H1 (cell line): ENCODE results near the gene PPFIBP2. TPM values are rescaled to one million over a fixed set of nuclear protein-coding genes. Genes with fewer than 3 reads are reported as not detected.

Source experiments
- CTCF ChIA-PET: fragments of 300-600 bp; sonication (Branson Sonifier 250); formaldehyde crosslinking; loops from one replicate; lab custom pipeline; 2021; ENCODE audit not compliant: partially characterized antibody; lab: Charles Lee
- POLR2A ChIA-PET: fragments of 300-600 bp; sonication (Branson Sonifier 250); formaldehyde crosslinking; loops from one replicate; lab custom pipeline; 2021; ENCODE audit warnings: inconsistent platforms; ENCODE audit not compliant: partially characterized antibody; lab: Charles Lee
- DNase-seq, 2 experiments: peaks; one replicate each; pipeline versions ENCODE4 v3.0.0 to v3.0.0-alpha.2; 2010 to 2022; ENCODE audit warnings: low spot score in 2 of 2, low read depth in 1 of 2, mixed read lengths in 1 of 2
- FAIRE-seq: peaks from 2 replicates; lab custom pipeline; 2011; peaks lifted over from hg19 to GRCh38; lab: Jason Lieb, UNC
- H2AFZ ChIP-seq: 2 replicates; pipeline ENCODE4 v1.8.1; 2012; ENCODE audit warnings: low read length, inconsistent platforms
- H2AK5ac ChIP-seq: 2 replicates; pipeline ENCODE4 v1.6.1; 2013; ENCODE audit warnings: low read depth, low read length
- H2BK120ac ChIP-seq: replicated peaks from 2 replicates; pipeline ENCODE3; 2013; ENCODE audit warnings: low read depth, low read length, inconsistent platforms
- H2BK12ac ChIP-seq: 2 replicates; pipeline ENCODE4 v1.6.1; 2013; ENCODE audit warnings: low read depth, low read length
- H2BK15ac ChIP-seq: 2 replicates; pipeline ENCODE4 v1.6.1; 2013; ENCODE audit warnings: low read length
- H2BK20ac ChIP-seq: 2 replicates; pipeline ENCODE4 v1.6.1; 2013; ENCODE audit warnings: low read length
- H2BK5ac ChIP-seq: 2 replicates; pipeline ENCODE4 v1.6.1; 2013; ENCODE audit warnings: low read depth, low read length
- H3K14ac ChIP-seq: 2 replicates; pipeline ENCODE4 v1.6.1; 2013; ENCODE audit warnings: inconsistent platforms; ENCODE audit not compliant: insufficient read length
- H3K18ac ChIP-seq: 2 replicates; pipeline ENCODE4 v1.6.1; 2013; ENCODE audit warnings: low read length; ENCODE audit errors: extremely low read depth
- H3K23ac ChIP-seq: 2 replicates; pipeline ENCODE4 v1.6.1; 2013; ENCODE audit warnings: inconsistent platforms; ENCODE audit not compliant: insufficient read length
- H3K23me2 ChIP-seq: 2 replicates; pipeline ENCODE4 v1.6.1; 2013; ENCODE audit warnings: low read depth, low read length
- H3K27ac ChIP-seq: 2 replicates; pipeline ENCODE4 v1.6.1; 2011; ENCODE audit warnings: low read depth, low read length, inconsistent platforms
- H3K27me3 ChIP-seq, 4 experiments: replicated peaks in 1 of 4; 1 replicate in 1 of 4; 2 replicates in 3 of 4; pipeline versions ENCODE4 v1.6.1 to v1.8.1; 2011 to 2013; ENCODE audit warnings: low read length in 3 of 4, mild to moderate bottlenecking in 3 of 4, inconsistent platforms in 2 of 4, mixed read lengths in 2 of 4, moderate library complexity in 1 of 4; ENCODE audit not compliant: control insufficient read depth in 3 of 4, insufficient read depth in 3 of 4; ENCODE audit errors: extremely low read depth in 1 of 4
- H3K36me3 ChIP-seq, 4 experiments: 2 replicates each; pipeline versions ENCODE4 v1.6.1 to v1.8.1; 2011 to 2013; ENCODE audit warnings: mild to moderate bottlenecking in 4 of 4, low read length in 3 of 4, moderate library complexity in 2 of 4, control low read depth in 1 of 4, inconsistent platforms in 1 of 4; ENCODE audit not compliant: insufficient read depth in 4 of 4, control insufficient read depth in 2 of 4
- H3K4ac ChIP-seq: replicated peaks from 2 replicates; pipeline ENCODE3; 2013; ENCODE audit warnings: low read length, low read depth, mixed read lengths, inconsistent platforms; ENCODE audit not compliant: insufficient read length
- H3K4me1 ChIP-seq, 4 experiments: replicated peaks in 1 of 4; 1 replicate in 1 of 4; 2 replicates in 3 of 4; pipeline versions ENCODE4 v1.6.1 to v1.8.1; 2011 to 2013; ENCODE audit warnings: low read length in 3 of 4, inconsistent platforms in 2 of 4, mixed read lengths in 1 of 4; ENCODE audit not compliant: insufficient read depth in 4 of 4, control insufficient read depth in 3 of 4
- H3K4me2 ChIP-seq, 2 experiments: 2 replicates each; pipeline versions ENCODE4 v1.6.1 to v1.8.1; 2011 to 2013; ENCODE audit warnings: low read depth in 2 of 2, low read length in 2 of 2, control low read depth in 1 of 2, inconsistent platforms in 1 of 2, mild to moderate bottlenecking in 1 of 2; ENCODE audit not compliant: insufficient read depth in 1 of 2
- H3K4me3 ChIP-seq, 4 experiments: fragments of 200-600, 300-600 bp in 1 of 4; sonication (generic), shearing (Covaris generic), sonication (Bioruptor Twin) in 1 of 4; 2 replicates each; pipeline versions ENCODE4 v1.5.1 to v1.8.1; 2011 to 2016; ENCODE audit warnings: low read length in 4 of 4, low read depth in 3 of 4, control low read depth in 2 of 4, inconsistent platforms in 2 of 4, mild to moderate bottlenecking in 2 of 4, mixed read lengths in 1 of 4, moderate library complexity in 1 of 4; ENCODE audit not compliant: insufficient read depth in 2 of 4; ENCODE audit errors: extremely low read depth in 1 of 4
- H3K56ac ChIP-seq: replicated peaks from 2 replicates; pipeline ENCODE3; 2013; ENCODE audit warnings: low read depth, mild to moderate bottlenecking, mixed read lengths, low read length, inconsistent platforms; ENCODE audit not compliant: insufficient read length
- H3K79me1 ChIP-seq: 2 replicates; pipeline ENCODE4 v1.6.1; 2013; ENCODE audit warnings: low read depth, low read length, control low read depth
- H3K79me2 ChIP-seq, 2 experiments: 2 replicates each; pipeline versions ENCODE4 v1.6.1 to v1.8.1; 2012 to 2013; ENCODE audit warnings: low read length in 2 of 2, mild to moderate bottlenecking in 2 of 2, inconsistent platforms in 1 of 2; ENCODE audit not compliant: insufficient read depth in 2 of 2, control insufficient read depth in 1 of 2
- H3K9ac ChIP-seq, 4 experiments: replicated peaks in 1 of 4; 1 replicate in 1 of 4; 2 replicates in 3 of 4; pipeline versions ENCODE4 v1.6.1 to v1.8.1; 2011 to 2013; ENCODE audit warnings: low read depth in 3 of 4, low read length in 3 of 4, control low read depth in 2 of 4, mild to moderate bottlenecking in 2 of 4, moderate library complexity in 2 of 4, inconsistent platforms in 1 of 4; ENCODE audit errors: extremely low read depth in 1 of 4
- H3K9me3 ChIP-seq, 2 experiments: 2 replicates each; pipeline versions ENCODE4 v1.6.1 to v1.8.1; 2012 to 2013; ENCODE audit warnings: mild to moderate bottlenecking in 2 of 2, moderate library complexity in 2 of 2, control low read depth in 1 of 2, inconsistent platforms in 1 of 2, low read depth in 1 of 2, low read length in 1 of 2, mixed read lengths in 1 of 2; ENCODE audit not compliant: insufficient read depth in 2 of 2
- H4K20me1 ChIP-seq, 2 experiments: replicated peaks in 1 of 2; 2 replicates each; pipeline versions ENCODE3 to v1.8.1; 2011 to 2013; ENCODE audit warnings: inconsistent platforms in 2 of 2, low read length in 2 of 2, mild to moderate bottlenecking in 1 of 2; ENCODE audit not compliant: insufficient read depth in 2 of 2, control insufficient read depth in 1 of 2
- H4K5ac ChIP-seq: 2 replicates; pipeline ENCODE4 v1.6.1; 2013; ENCODE audit warnings: low read length, low read depth, mixed read lengths, inconsistent platforms; ENCODE audit not compliant: insufficient read length
- H4K8ac ChIP-seq: 2 replicates; pipeline ENCODE4 v1.8.0; 2013; ENCODE audit warnings: mild to moderate bottlenecking, moderate library complexity, low read length, inconsistent platforms; ENCODE audit not compliant: insufficient read depth; ENCODE audit errors: extremely low read depth
- H4K91ac ChIP-seq: replicated peaks from 2 replicates; pipeline ENCODE3; 2013; ENCODE audit warnings: low read length, mixed read lengths, inconsistent platforms; ENCODE audit not compliant: insufficient read length
- CBX8 ChIP-seq: fragments of 300-800, 300-1000 bp; sonication (generic); IDR thresholded peaks from 2 replicates; pipeline ENCODE4 v1.7.1; 2016; ENCODE audit warnings: low read depth, low read length, borderline replicate concordance
- CREB1 ChIP-seq: IDR thresholded peaks from 2 replicates; pipeline ENCODE4 v1.6.1; 2012; ENCODE audit warnings: inconsistent platforms
- EZH2 ChIP-seq: fragments of 200-600 bp; sonication (generic); IDR thresholded peaks from 2 replicates; pipeline ENCODE4 v1.7.1; 2012; ENCODE audit warnings: low read depth, mild to moderate bottlenecking, moderate library complexity, low read length, inconsistent platforms; ENCODE audit not compliant: severe bottlenecking
- JUND ChIP-seq: IDR thresholded peaks from 2 replicates; pipeline ENCODE4 v1.6.1; 2011; ENCODE audit warnings: mild to moderate bottlenecking, improper control_type of control experiment, low read length
- POLR2A ChIP-seq, 2 experiments: IDR thresholded peaks; 1 replicate in 1 of 2; 2 replicates in 1 of 2; pipeline ENCODE4 v1.6.1; 2011; ENCODE audit warnings: low read depth in 2 of 2, low read length in 2 of 2, mild to moderate bottlenecking in 2 of 2; ENCODE audit errors: control extremely low read depth in 1 of 2
- WGBS, 2 experiments: shearing (Covaris generic) in 1 of 2; methylation state at CpG; one replicate each; pipeline versions ENCODE4 v1.1.6 to v1.1.7; 2013 to 2015; ENCODE audit warnings: low lambda C conversion rate in 2 of 2, mixed read lengths in 2 of 2, inconsistent platforms in 1 of 2, low coverage in 1 of 2, missing lambda C conversion rate in 1 of 2; ENCODE audit not compliant: insufficient replicate concordance in 2 of 2, insufficient coverage in 1 of 2, insufficient read length in 1 of 2; ENCODE audit errors: extremely low coverage in 1 of 2, missing lambda C conversion rate in 1 of 2; 5-methylcytosine and 5-hydroxymethylcytosine counted together
- polyA plus RNA-seq, 7 experiments: library from polyadenylated mRNA; depleted of rRNA in 3 of 7; stranded (reverse) in 5 of 7; unstranded in 2 of 7; fragments of >200 nt in 5 of 7; fragments of 200-250 nt in 2 of 7; gene quantifications; 1 replicate in 5 of 7; 2 replicates in 1 of 7; 4 replicates in 1 of 7; pipeline versions ENCODE4 v1.2.1 to v1.2.3, GENCODE V29; 2011 to 2013; ENCODE audit warnings: missing spikeins in 2 of 7, mixed read lengths in 2 of 7
- total RNA-seq: library from RNA; stranded (reverse); fragmentation: NEBNext Ultra II Directional; extraction: Animal tissue kit (Norgen Biotek cat#: 25700); gene quantifications from 2 replicates; pipeline ENCODE4 v1.2.1, GENCODE V29; 2021

The PPFIBP2 gene
- total and polyA plus RNA-seq, 2 of the 8 experiments (the other 6 are each of a cell fraction or from before 2014, with no cell fraction given) = 5.5 to 9.8 TPM

DNA sequence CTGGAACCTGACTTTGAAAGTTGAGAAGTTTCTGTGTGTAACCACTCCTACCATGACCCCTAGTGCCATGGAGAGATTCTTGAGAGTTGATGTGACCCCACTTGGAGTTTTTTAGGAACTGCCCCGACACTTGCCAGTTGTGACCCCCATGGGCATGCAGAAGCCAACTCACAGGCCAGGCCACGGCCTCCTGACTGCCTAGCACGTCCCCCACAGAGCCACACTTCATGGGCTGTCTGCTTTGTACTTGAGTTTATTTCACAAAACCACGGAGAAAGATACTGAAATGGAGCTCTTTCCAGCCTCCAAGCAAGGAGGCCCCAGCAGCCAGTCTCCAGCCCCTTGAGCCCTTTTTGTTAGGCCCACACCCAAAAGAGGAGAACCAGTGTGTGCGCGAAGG is 151.1 kb downstream of the PPFIBP2 start:
- Histone ChIP-seq H2AK5ac (no peak overlapping the region), H3K9ac (no peak overlapping the region), H2AFZ (no peak overlapping the region), H4K20me1 (no peaks in the 10 kb centered on the region), H2BK20ac (no peak overlapping the region), H3K23ac (no peak overlapping the region), H4K91ac (no peak overlapping the region), H3K4me1 (no peaks in the 10 kb centered on the region), H3K4ac (no peak overlapping the region), H3K27me3 (no peaks in the 10 kb centered on the region), H3K4me3 (no peak overlapping the region), H3K79me2 (no peaks in the 10 kb centered on the region), H4K5ac (no peak overlapping the region), H3K27ac (no peak overlapping the region), H2BK120ac (no peak overlapping the region), H3K14ac (no peak overlapping the region), H3K56ac (no peak overlapping the region), H2BK5ac (no peak overlapping the region), H2BK15ac (no peak overlapping the region), H3K4me2 (no peak overlapping the region), H3K9me3 (peaks cover 6 to 28% of the 10 kb centered on the region in 2 experiments), H2BK12ac (no peak overlapping the region), H4K8ac (no peak overlapping the region), H3K18ac (no peak overlapping the region), H3K36me3 (peaks cover 21 to 44% (median 39%) of the 10 kb centered on the region in 4 experiments; a peak in 7 of 8 replicates), H3K79me1 (no peaks in the 10 kb centered on the region), H3K23me2 (no peaks in the 10 kb centered on the region)
- DNase-seq (peak in 1 of 2 experiments; percentile 14), FAIRE-seq (no peak)
- CTCF ChIA-PET = interaction anchor here (0.6 to 5.7 kb wide), 41 partner anchors 8 to 568 kb away, joined by 3 to 46 read pairs (median 6); no protein-coding TSS in a partner anchor
- WGBS, 2 experiments = 75% methylated on average over 6 of the region's 6 CpGs; no CpG with 5 or more reads in 1 of the 2 experiments
- TF ChIP-seq CREB1 (no peak), CBX8 (no peak), EZH2 (no peak), POLR2A (IDR thresholded peaks at IDR 0.05; ENCODE audit: control extremely low read depth in 1 of 2, low read depth in 2 of 2, low read length in 2 of 2) (no peak), JUND (no peak)
- POLR2A ChIA-PET = interaction anchor here (0.5 to 1.6 kb wide), 4 partner anchors 9 to 93 kb away, joined by 3 to 5 read pairs (median 4); partner anchors contain the start of gene CYB5R2
